Posterior cingulate gyrus (tissue), 11 donors: ENCODE results near the gene ATF7.
"Not testable (repeated sequence)": the region's sequence is repeated elsewhere in the genome, so short reads cannot be mapped to it uniquely, and the experiment has no call there.

Experiments
- DNase-seq, 10 donors: peaks; one replicate each; pipeline versions ENCODE4 v3.0.0 to v3.0.0-alpha.2; 2020 to 2021; ENCODE audit warnings: mixed read lengths in 3 of 10
- intact Hi-C: fragments of 100-400 bp; cut with DNase I; formaldehyde crosslinking; loops from one replicate; pipeline ENCODE4 v1.15.1; 2023

ATF7 gene

DNA sequence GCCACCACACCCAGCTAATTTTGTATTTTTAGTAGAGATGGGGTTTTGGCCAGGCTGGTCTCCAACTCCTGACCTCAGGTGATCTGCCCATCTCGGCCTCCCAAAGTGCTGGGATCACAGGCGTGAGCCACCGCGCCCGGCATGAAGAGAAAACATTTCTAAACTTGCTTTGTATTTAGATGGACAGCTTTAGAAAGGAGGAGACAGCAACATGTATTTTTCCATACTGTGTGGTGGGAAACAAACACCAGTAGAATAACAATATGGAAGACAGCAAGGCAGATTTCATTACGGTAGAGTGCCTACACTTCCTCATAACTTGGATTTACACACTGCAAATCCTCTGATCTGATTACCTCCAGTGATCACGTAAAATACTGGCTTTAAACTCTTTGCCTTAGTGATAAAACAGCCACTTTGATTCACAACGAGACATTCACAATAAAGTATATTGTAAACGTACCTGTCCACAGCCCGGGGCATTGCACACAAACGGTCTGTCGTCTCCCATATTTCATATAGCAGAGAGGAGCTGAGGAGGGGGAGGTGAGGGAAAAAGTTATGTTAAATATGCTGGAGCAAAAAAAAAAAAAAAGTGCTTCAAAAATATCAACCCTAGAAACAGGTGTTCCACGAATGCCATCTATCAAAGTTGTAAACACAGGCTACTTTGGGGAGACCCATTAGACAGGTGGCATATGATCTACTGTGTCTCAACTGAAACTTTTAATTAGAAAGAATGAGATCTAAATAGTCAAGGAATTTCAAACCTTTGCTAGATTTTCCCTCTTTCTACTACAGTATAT lies 25.5 kb downstream of the ATF7 start:
- intact Hi-C loops: loop anchor here (5.0 kb wide), 1 partner anchor 77 kb away; the partner anchor contains the start of gene ATP5MC2
- DNase-seq: no peak

DNA sequence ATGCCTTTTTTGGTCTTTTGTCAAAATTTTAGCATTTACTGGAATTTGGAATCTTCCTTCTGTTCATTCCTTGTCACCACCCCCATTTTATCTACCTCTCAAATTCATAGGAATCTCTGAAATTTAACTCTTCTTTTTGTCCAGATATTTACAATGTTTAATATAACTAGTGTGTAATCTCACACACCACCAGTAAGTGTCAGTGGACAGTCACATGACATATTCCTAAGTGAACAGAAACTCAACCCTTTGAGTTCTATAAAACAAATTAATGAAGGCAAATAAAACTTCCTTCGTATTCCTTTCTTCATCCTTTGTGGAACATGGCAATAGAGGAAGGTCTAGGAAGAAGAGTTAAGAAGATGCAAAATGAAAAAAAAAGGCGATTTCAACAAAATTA lies 26.6 kb downstream of the ATF7 start:
- no peak for DNase-seq
- intact Hi-C loops: no loop called here

DNA sequence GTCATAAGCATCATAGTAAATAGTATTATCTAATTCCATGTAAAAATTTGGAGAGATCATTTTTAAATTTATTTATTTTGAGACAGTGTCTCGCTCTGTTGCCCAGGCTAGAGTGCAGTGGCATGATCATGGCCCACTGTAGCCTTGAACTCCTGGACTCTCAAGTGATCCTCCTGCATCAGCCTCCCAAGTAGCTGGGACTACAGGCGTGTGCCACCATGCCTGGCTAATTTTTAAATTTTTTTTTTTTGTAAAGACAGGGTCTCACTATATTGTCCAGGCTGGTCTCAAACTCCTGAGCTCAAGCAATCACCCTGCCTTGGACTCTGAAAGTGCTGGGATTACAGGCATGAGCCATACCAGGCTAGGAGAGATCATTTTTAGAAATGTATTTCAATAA lies 27.2 kb downstream of the ATF7 start:
- intact Hi-C loops, DNase-seq: not testable (repeated sequence)

DNA sequence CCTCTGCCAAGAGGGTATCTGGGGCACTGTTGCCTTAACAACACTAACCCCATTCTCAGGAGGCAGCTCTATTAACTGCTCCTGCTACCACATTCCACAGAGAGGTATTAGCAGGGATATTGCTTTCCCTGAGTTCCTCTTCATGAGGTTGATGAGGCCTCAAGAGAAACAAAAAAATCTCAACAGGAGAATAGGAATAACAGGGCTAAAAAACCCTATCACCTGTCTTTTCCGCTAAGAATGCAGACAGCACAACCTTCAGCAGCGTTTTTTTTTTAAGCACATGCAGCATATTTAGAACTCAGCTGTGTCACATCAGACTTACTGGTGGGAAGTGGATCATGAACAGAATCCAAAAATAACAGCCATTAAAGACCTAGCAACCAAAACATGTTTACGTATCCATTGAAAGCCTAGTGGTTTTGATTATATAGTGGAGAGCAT lies 29.2 kb downstream of the ATF7 start:
- no peak for DNase-seq
- intact Hi-C loops: no loop called here

DNA sequence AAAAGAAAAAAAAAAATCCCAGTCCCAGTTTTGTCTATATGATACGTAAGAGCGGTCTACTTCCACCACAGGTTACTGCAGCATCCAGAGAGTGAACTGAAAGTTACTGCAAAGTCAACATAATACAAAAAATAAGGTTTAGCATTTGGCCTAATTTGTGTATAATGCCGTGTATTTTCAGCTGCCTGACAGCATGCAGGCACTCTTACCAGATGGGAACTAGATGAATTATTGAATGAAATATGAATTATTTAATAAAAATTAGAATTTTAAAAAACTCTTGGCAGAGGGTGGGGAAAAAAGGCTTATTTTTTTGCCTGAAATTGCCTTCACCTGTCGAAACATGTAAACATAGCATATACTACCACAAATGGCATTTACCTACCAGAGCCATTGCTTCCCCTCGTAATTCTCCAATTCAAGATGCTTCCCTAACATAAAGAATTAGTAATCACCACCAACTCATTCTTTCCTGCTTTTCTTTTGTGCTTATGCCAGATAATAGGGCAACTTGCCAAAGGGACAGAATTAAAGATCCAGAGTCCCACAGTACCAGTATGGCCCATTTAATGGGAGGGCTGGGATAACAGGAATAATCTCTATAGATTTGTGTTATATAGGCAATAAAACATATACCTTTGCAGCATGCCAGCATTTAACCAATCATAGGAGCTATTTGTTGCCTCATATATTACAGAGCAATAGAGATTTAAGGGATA lies 31.1 kb downstream of the ATF7 start:
- intact Hi-C loops: no loop called here
- DNase-seq: no peak

DNA sequence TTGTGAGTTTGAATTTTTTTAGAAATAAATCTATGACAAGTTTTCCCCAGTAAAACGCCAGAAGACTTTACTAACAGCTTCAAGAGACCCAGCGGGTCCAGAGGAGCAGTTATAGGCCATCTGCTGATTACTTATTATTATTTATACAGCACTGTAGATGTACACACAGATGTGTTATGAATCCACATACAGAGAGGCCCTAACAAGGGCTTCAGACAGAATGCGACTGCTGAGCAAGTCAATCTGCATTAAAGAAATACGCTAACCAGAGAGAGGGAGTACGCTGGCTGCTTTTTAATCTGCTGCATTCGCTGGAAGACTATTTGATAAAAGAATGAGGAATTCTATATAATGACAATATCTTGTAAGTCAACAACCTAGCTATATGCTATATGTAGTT lies 32.5 kb downstream of the ATF7 start:
- no peak for DNase-seq

DNA sequence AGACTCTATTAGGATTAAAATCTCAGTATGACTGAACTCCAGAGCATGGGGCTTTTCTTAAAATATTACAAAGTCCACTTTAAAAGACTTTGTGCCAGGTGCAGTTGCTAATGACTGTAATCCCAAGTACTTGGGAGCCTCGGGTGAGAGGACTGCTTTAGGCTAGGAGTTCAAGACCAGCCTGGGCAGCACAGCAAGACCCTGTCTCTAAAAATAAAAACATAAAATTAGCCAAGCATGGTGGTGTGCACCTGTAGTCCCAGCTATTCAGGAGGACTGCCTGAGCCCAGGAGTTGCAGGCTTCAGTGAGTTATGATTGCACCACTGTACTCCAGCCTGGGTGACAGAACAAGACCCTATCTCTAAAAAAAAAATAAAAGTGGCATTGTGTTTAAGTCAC lies 33.2 kb downstream of the ATF7 start:
- DNase-seq: no peak
- intact Hi-C loops: no loop called here

More for the DNA sequence above, 32.5 kb downstream of the ATF7 start:
- intact Hi-C loops: no loop called here

DNA sequence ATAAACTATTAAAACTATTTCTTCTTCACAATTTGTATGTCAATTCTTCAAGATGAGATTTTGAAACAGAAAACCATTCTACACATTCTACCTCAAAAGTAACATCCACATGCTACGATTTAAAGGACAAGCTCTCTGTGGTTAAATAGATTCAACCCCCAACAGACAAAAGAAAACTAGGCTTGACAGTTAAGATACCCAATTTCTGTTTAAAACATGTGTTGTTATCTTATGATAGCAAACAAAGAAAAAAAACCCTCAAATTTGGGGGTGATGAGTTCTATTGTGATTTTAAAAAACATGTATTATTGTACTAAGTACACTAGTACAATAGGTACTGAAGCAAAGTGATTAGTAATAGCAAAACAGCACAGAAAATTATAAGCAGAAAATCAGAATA lies 33.8 kb downstream of the ATF7 start:
- intact Hi-C loops: no loop called here
- no peak for DNase-seq

DNA sequence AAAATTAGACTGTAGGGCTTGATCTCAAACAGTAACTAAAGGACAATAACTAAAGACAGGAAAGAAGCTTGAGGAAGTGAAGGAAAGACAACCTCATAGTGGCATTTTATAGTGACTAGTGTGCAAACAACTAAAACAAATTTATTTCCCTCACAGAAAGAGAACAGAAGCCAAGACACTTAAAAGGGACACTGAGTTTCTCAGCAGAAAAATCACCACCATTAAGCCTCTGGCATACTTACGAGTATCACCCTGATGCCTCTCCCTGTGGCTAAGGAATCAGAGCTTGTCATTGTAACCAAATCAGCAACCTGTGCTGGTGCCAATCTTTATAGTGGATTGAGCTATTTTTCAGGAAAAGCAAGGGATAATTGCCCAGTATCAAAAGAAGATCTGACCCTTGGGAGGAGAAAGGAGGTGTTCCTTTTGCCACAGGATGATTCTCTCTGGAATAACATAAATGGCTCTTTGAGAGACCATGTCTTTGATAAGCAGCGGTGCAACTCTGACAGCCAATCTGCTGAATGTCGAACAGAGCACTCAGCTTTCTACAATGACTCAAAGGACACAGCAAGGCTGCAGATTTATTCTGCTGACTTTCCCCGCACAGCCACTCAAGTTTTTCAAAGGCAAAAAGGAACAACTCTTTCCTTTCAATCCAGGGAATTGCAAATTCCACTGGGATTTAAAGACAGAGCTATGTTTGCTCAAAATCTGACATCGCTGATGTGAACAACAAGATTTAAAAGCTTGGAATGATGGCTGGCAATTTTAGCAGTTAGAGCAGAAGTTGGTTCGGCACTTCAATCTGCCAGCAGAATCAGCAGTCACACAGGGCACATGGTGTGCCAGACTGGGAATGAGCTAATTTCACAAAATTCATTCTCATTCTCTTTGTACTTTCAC lies 34.6 kb downstream of the ATF7 start:
- DNase-seq: peak in 7 of 10 donors; percentile 14 to 86 (median 44)
- intact Hi-C loops: no loop called here

DNA sequence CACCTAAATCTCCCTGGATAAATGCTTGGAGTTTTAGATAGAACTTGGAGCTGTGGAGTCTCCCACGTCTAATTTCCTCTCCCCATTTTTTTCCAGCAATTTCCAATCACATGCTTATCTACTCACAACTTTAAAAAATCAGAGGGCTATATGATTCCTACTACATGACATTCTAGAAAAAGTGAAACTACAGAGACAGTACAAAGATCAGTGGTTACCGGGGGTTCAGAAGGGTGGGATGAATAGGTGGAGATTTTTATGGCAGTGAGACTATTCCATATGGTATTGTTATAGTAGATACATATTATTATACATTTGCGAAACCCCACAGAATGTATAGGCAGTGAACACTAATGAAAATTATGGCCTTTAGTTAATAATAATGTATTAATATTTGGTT lies 35.5 kb downstream of the ATF7 start:
- intact Hi-C loops: no loop called here
- no peak for DNase-seq

DNA sequence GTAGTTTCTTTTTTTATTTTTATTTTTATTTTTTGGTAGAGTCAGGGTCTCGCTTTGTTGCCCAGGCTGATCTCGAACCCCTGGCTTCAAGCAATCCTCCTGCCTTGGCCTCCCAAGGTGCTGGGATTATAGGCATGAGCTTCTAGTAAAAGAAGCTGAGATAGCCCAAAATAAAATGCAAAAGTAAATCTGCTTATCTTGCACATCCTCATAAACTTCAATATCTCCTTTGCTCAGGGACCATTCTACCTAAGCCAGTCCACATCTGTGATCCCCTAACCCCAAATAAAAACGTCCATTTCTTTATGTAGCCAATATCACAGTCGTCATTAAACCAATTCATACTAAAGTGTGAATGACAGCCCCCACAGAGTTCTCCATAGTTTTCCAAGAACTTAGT lies 36.3 kb downstream of the ATF7 start:
- no peak for DNase-seq
- intact Hi-C loops: loop anchor here (5.0 kb wide), 1 partner anchor 38 kb away; no protein-coding TSS in a partner anchor

DNA sequence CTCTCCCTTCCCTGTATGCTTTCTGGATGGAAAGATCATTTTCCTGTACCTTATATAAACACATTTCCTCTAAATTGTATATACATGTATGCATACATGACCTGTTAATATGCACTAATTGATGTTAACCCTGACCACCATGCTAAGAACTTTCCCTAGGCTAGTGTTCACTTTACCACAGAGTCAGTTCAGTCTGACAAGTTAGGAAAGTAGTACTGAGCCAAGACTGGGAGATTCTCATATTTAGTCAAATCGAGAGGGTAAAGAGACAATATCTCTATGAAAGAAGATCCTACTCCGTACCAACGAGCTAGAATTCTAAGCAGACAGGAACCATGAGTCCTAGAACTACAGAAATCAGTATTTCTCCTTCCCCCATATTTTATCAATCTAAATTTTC lies 36.8 kb downstream of the ATF7 start:
- intact Hi-C loops: loop anchor here (5.0 kb wide), 1 partner anchor 37 kb away; no protein-coding TSS in a partner anchor
- DNase-seq: no peak

DNA sequence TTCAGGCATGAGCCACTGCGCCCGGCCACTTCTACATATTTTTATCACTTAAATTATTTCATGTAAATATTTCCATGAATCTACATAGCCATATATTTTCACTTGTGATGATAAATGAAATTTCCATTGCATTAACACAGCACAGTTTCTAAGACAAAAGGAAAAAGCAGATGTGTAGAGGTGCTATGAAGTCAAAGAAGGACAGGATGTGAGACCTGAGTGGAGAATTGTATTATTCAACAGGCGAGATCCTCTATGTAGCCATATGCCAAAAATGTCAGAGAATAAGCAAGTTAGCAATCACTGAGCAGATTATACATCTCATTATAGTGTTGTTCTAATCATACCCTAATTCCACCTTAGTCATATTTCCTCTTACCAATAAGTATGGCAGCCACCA lies 38.1 kb downstream of the ATF7 start:
- intact Hi-C loops: loop anchor here (5.0 kb wide), 1 partner anchor 36 kb away; no protein-coding TSS in a partner anchor
- no peak for DNase-seq

DNA sequence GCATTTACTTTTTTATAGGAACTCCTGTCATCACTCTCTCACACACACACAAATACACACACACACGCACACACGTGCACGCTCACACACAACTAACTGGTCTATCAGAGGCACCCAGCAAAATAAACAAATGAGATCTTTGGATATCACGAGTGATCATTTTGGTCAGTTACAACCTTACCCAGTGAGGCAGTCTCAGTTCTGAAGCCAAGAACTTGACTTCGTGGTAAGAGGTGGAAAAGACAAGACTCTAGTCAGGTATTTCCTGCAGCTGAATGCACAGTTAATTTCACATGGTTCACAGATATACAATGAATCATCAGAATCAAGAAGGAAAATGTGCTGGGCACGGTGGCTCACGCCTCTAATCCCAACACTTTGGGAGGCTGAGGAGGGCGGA lies 39.4 kb downstream of the ATF7 start:
- intact Hi-C loops: loop anchor here (5.0 kb wide), 1 partner anchor 34 kb away; no protein-coding TSS in a partner anchor
- DNase-seq: no peak

DNA sequence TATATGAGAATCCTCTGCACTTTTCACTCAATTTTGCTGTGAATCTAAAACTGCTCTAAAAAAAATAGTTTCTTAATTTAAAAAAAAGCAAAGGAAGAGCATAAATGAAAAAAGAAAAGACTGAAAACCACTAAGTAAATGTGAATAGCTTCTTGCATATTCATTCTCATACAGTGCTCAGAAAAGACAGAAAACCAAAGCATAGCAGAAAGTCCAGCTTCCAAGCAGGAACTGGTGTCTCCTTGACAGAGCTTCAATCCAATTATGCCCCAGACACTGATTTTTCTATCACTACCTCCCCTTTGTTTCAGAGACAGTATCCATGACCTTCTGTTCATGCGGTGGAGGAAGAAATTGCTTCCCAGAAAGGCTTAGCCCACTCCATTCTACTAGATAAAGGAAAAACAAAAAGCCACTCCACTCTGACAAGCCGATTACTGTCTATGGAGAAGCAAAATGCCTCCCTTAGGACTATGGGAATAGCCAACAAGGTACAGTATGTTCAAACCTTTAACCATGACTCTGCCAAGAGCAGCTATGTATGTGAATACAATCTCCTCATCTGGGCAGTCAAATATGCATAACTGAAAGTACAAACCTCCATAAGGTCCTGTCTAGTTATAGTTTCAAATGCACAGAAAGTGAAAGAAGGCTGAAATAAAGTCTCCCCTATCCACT lies 40.6 kb downstream of the ATF7 start:
- intact Hi-C loops: loop anchor here (5.0 kb wide), 1 partner anchor 33 kb away; no protein-coding TSS in a partner anchor
- DNase-seq: no peak

DNA sequence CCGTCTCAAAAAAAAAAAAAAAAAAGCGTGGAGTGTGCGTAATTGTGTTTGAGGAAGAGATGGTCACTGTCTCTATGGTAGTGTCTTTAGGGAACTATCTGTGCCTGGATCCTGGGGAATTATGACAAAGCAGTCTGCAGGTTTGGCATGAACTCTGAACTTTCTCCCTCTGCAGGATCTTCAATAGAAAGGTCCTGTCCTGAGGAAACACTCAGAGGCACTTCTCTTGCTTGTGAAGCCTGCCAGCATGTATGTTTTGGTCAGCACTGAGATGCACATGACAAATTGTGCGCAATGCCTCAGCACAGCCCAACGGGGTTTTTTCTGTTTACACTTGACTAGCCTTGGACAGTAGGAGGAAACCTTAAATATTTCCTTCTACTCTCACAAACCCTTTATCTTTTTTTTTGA lies 46.6 kb downstream of the ATF7 start:
- no peak for DNase-seq
- intact Hi-C loops: no loop called here

DNA sequence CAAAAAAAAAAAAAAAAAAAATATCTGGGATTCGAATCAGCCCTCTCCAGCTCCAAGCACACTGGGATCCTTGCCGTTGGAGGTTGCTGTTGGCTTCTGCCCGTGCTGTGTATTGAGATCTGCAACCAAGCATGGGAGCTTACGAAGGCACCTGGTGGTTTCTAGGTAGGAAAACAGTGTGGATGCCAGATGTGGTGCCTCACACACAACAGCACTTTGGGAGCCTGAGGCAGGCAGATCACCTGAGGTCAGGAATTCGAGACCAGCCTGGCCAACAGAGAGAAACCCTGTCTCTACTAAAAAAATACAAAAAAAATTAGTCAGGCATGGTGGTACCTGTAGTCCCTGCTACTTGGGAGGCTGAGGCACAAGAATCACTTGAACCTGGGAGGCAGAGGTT lies 47.4 kb downstream of the ATF7 start:
- intact Hi-C loops: no loop called here
- no peak for DNase-seq

DNA sequence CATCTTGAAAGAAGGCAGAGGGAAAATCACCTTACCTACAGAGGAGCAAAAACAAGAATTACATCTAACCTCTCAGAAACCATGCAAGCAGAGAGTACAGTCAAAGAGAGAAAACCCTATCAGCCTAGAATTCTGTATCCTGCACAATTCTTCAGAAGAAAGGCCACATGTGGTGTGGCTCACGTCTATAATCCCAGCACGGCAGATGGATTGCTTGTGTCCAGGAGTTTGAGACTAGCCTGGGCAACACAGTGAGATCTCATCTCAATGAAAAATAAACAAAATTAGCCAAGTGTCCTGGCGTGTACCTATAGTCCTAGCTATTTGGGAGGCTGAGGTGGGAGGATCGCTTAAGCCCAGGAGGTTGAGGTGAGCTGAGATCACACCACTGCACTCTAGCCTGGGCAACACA lies 48.2 kb downstream of the ATF7 start:
- intact Hi-C loops: no loop called here
- no peak for DNase-seq

DNA sequence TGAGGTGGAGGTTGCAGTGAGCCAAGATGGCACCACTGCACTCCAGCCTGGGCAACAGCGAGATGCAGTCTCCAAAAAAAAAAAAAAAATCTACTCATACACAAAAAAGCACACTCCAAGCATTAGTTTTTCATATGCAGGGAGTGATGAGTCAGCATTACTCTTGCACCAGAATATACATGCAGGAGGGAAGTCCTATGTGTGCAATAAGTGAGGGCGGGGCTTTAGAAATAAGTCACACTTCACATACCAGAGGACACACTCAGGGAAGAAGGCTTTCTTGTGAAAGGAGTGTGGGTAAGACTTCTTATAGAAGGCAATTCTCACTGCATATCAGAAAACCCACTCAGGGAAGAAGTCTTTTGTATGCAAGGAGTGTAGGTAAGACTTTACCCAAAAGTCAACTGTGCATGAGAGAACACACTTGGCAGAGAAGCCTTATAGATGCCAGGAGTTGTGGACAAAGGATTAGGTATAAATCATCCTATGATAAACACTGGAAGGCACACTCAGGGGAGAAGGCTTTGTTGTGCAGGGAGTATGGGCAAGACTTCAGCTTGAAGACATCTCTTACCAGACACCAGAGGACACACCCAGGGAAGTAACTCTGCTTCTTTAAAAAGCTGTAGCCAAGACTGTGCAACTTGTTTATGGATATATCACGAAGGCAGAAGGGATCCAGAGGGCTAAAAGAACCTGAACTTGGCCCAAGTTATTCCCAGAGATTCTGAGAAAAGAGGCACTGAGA lies 50.5 kb downstream of the ATF7 start:
- no peak for DNase-seq
- intact Hi-C loops: no loop called here
